ENCODE results near the gene BPTF. TPM values are rescaled to one million over a fixed set of nuclear protein-coding genes. Genes with fewer than 3 reads are reported as not detected.

The BPTF gene
- total and polyA plus RNA-seq, 2 of the 8 experiments (the other 6 are each of a cell fraction or from before 2014, with no cell fraction given), result 107 to 228 TPM

DNA sequence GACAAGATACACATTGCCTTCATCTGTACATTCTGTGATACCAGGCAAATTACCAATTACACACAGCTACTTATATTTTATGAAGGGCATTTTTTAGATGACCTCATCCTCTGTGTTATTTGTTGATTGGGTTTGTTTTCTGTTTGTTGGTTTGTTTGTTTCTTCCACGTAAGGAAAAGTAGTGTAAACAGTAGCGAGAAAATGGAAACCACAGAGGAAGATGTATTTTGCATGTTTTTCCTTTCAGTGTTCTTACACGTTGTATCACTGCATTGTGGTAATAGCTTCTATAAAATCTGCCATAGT is 158.0 kb downstream of the BPTF start:
- Histone ChIP-seq H2AK5ac (ENCODE audit: low read depth, low read length) (no peak overlapping the region), H2BK120ac (replicated peaks; ENCODE audit: low read depth, low read length) (no peak overlapping the region), H4K5ac (ENCODE audit: insufficient read length, low read depth, low read length) (no peak overlapping the region), H3K14ac (ENCODE audit: insufficient read length) (no peak overlapping the region), H3K18ac (ENCODE audit: extremely low read depth, low read length) (no peak overlapping the region), H4K20me1 (replicated peaks in 1 of 2; ENCODE audit: control insufficient read depth in 1 of 2, insufficient read depth in 2 of 2, low read length in 2 of 2) (no peaks in the 10 kb centered on the region), H3K4me3 (ENCODE audit: extremely low read depth in 1 of 4, insufficient read depth in 2 of 4, low read depth in 3 of 4, low read length in 4 of 4) (no peak overlapping the region), H3K79me1 (ENCODE audit: low read depth, low read length) (no peaks in the 10 kb centered on the region), H3K23ac (ENCODE audit: insufficient read length) (no peak overlapping the region), H3K27ac (ENCODE audit: low read depth, low read length) (no peak overlapping the region), H2BK5ac (ENCODE audit: low read depth, low read length) (no peak overlapping the region), H2BK15ac (ENCODE audit: low read length) (no peak overlapping the region), H2BK12ac (ENCODE audit: low read depth, low read length) (no peak overlapping the region), H4K91ac (replicated peaks; ENCODE audit: insufficient read length, low read length) (no peak overlapping the region), H3K9ac (replicated peaks in 1 of 4; ENCODE audit: extremely low read depth in 1 of 4, low read depth in 3 of 4, low read length in 3 of 4) (no peak overlapping the region), H3K27me3 (replicated peaks in 1 of 4; ENCODE audit: control insufficient read depth in 3 of 4, extremely low read depth in 1 of 4, insufficient read depth in 3 of 4, low read length in 3 of 4) (no peaks in the 10 kb centered on the region), H3K4ac (replicated peaks; ENCODE audit: insufficient read length, low read depth, low read length) (no peak overlapping the region), H3K4me2 (ENCODE audit: insufficient read depth in 1 of 2, low read depth in 2 of 2, low read length in 2 of 2) (no peak overlapping the region), H2AFZ (ENCODE audit: low read length) (no peak overlapping the region), H4K8ac (ENCODE audit: extremely low read depth, insufficient read depth, low read length) (no peak overlapping the region), H3K36me3 (ENCODE audit: control insufficient read depth in 2 of 4, insufficient read depth in 4 of 4, low read length in 3 of 4) (peaks cover 0 to 2% (median 0%) of the 10 kb centered on the region in 4 experiments; a peak in 2 of 8 replicates), H3K56ac (replicated peaks; ENCODE audit: insufficient read length, low read depth, low read length) (no peak overlapping the region), H2BK20ac (ENCODE audit: low read length) (no peak overlapping the region), H3K9me3 (ENCODE audit: insufficient read depth in 2 of 2, low read depth in 1 of 2, low read length in 1 of 2) (no peaks in the 10 kb centered on the region), H3K23me2 (ENCODE audit: low read depth, low read length) (no peaks in the 10 kb centered on the region), H3K4me1 (replicated peaks in 1 of 4; ENCODE audit: control insufficient read depth in 3 of 4, insufficient read depth in 4 of 4, low read length in 3 of 4) (no peaks in the 10 kb centered on the region), H3K79me2 (ENCODE audit: control insufficient read depth in 1 of 2, insufficient read depth in 2 of 2, low read length in 2 of 2) (no peaks in the 10 kb centered on the region)
- 92% methylated on average over 3 of the region's 3 CpGs; no CpG with 5 or more reads in 1 of the 2 experiments for WGBS, 2 experiments (ENCODE audit: extremely low coverage in 1 of 2, insufficient coverage in 1 of 2, insufficient read length in 1 of 2, insufficient replicate concordance in 2 of 2, low coverage in 1 of 2, low lambda C conversion rate in 2 of 2, missing lambda C conversion rate in 1 of 2)
- TF ChIP-seq KDM4A (IDR thresholded peaks at IDR 0.05; ENCODE audit: low read depth, low read length, severe bottlenecking) (no peak), POLR2A (IDR thresholded peaks at IDR 0.05; ENCODE audit: control extremely low read depth in 1 of 2, low read depth in 2 of 2, low read length in 2 of 2) (0 out of 3 replicates have a peak, but pooled peaks of 1 of the 2 experiments have one; percentile 20)
- CTCF ChIA-PET (ENCODE audit: partially characterized antibody), result no interaction called here
- POLR2A ChIA-PET (ENCODE audit: partially characterized antibody), result interaction anchor here (1.4 to 2.6 kb wide), 2 partner anchors 8 to 9 kb away, joined by 4 to 13 read pairs; no protein-coding TSS in a partner anchor
- DNase-seq (ENCODE audit: low read depth in 1 of 2, low spot score in 2 of 2), result no peak
- FAIRE-seq, result no peak
